Right lobe of liver (tissue), 6 donors: ENCODE results near the gene PIP5K1B. TPM values are rescaled to one million over a fixed set of nuclear protein-coding genes. Genes with fewer than 3 reads are reported as not detected.

Experiments used
- ATAC-seq, 4 donors: fragments of 200-7000 bp; cut with Tn5 transposase; one replicate each; pipeline ENCODE4 v1.9.1; 2020; ENCODE audit warnings: mild to moderate bottlenecking in 4 of 4, moderate library complexity in 4 of 4
- DNase-seq, 3 donors: peaks; one replicate each; pipeline ENCODE4 v3.0.0-alpha.2; 2020
- H3K27ac ChIP-seq, 3 donors: fragments of 200-600 bp; one replicate each; pipeline ENCODE4 v1.8.0; 2022
- H3K27me3 ChIP-seq, 2 donors: fragments of 200-600 bp; one replicate each; pipeline ENCODE4 v1.8.0; 2022
- H3K36me3 ChIP-seq, 4 donors: fragments of 200-600 bp; sonication (generic) in 1 of 4; one replicate each; pipeline versions ENCODE4 v1.5.1 to v1.8.0; 2017 to 2022; ENCODE audit warnings: control low read depth in 1 of 4
- H3K4me1 ChIP-seq, 4 donors: fragments of 200-600 bp; sonication (generic) in 1 of 4; one replicate each; pipeline versions ENCODE4 v1.5.1 to v1.8.0; 2017 to 2022; ENCODE audit warnings: control low read depth in 1 of 4
- H3K4me3 ChIP-seq, 3 donors: fragments of 200-600 bp; one replicate each; pipeline ENCODE4 v1.8.0; 2022
- H3K9me3 ChIP-seq, 4 donors: fragments of 200-600 bp; sonication (generic) in 1 of 4; one replicate each; pipeline versions ENCODE4 v1.5.1 to v1.8.0; 2017 to 2022; ENCODE audit warnings: control low read depth in 1 of 4
- POLR2A ChIP-seq: fragments of 450-650 bp; IDR thresholded peaks from one replicate; pipeline ENCODE4 v1.6.1; 2017; ENCODE audit warnings: antibody characterized with exemption, mild to moderate bottlenecking
- WGBS: methylation state at CpG from one replicate; pipeline ENCODE4 v1.1.6; 2018; ENCODE audit warnings: low coverage, low lambda C conversion rate; ENCODE audit not compliant: insufficient coverage; ENCODE audit errors: missing lambda C conversion rate; 5-methylcytosine and 5-hydroxymethylcytosine counted together
- intact Hi-C, 2 donors: fragments of 100-400 bp; cut with DNase I; formaldehyde crosslinking; loops; one replicate each; pipeline versions ENCODE4 v1.11.2 to v1.14.1; 2022
- total RNA-seq, 6 experiments: library from RNA; depleted of rRNA in 2 of 6; stranded (reverse); fragments of >200 nt in 2 of 6; fragmentation: NEBNext Ultra II Directional in 3 of 6; extraction: Animal tissue kit (Norgen Biotek cat#: 25700) in 3 of 6; gene quantifications; one replicate each; pipeline versions ENCODE4 v1.1.0 to v1.2.4, GENCODE V29; 2016 to 2023
- TF ChIP-seq, protein P1 (sequence below), 4 donors: fragments of 200-600 bp in 3 of 4; fragments of 450-650 bp in 1 of 4; IDR thresholded peaks; one replicate each; pipeline versions ENCODE4 v1.5.1 to v1.8.0; 2016 to 2022; ENCODE audit warnings: antibody characterized with exemption in 4 of 4, mild to moderate bottlenecking in 2 of 4
- donor health status: DM: no; HTN: yes; CAD: no.
- donor health status: DM: no; HTN: no; CAD: no.
- donor health status: DM: no; HTN: no; CAD: no.
- donor health status: DM: no; HTN: yes; CAD: no.
- donor health status: DM: no; HTN: yes; CAD: no.

Gene PIP5K1B
- total RNA-seq, 6 experiments from 2014 or later = 0.27 to 0.71 TPM; not detected in 4

DNA sequence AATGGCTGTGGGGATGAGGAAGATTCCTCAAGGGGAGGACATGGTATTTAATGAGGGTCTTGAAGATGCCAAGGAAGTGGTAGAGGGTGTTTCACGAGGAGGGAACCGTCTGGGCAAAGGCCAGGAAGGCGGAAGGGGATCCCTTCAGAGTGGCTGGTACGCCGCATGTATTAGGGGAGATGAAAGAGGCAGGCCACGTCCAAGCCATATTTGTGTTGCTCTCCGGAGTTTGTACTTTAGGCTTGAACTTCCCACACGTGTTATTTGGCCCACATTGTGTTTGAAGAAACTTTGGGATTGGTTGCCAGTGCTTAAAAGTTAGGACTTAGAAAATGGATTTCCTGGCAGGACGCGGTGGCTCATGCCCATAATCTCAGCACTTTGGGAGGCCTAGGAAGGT, 331.8 kb downstream of the PIP5K1B start:
- H3K4me1 ChIP-seq = peaks cover 0 to 9% (median 2%) of the 10 kb centered on the region in 4 donors
- TF ChIP-seq, protein P1, sequence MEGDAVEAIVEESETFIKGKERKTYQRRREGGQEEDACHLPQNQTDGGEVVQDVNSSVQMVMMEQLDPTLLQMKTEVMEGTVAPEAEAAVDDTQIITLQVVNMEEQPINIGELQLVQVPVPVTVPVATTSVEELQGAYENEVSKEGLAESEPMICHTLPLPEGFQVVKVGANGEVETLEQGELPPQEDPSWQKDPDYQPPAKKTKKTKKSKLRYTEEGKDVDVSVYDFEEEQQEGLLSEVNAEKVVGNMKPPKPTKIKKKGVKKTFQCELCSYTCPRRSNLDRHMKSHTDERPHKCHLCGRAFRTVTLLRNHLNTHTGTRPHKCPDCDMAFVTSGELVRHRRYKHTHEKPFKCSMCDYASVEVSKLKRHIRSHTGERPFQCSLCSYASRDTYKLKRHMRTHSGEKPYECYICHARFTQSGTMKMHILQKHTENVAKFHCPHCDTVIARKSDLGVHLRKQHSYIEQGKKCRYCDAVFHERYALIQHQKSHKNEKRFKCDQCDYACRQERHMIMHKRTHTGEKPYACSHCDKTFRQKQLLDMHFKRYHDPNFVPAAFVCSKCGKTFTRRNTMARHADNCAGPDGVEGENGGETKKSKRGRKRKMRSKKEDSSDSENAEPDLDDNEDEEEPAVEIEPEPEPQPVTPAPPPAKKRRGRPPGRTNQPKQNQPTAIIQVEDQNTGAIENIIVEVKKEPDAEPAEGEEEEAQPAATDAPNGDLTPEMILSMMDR (IDR thresholded peaks at IDR 0.05) = no peak
- peak; percentile 53 for TF ChIP-seq POLR2A
- intact Hi-C loops = no loop called here
- 24% methylated on average over 9 of the region's 10 CpGs for WGBS
- H3K4me3 ChIP-seq = peak overlapping the region; percentile 79 to 89 (median 79)
- peak; percentile 39 to 80 (median 62) for ATAC-seq
- no peaks in the 10 kb centered on the region for H3K27me3 ChIP-seq
- H3K27ac ChIP-seq = peak overlapping the region; percentile 77 to 89 (median 81)
- H3K36me3 ChIP-seq = no peaks in the 10 kb centered on the region
- H3K9me3 ChIP-seq = no peaks in the 10 kb centered on the region
- peak in 1 of 3 donors; percentile 70 for DNase-seq

DNA sequence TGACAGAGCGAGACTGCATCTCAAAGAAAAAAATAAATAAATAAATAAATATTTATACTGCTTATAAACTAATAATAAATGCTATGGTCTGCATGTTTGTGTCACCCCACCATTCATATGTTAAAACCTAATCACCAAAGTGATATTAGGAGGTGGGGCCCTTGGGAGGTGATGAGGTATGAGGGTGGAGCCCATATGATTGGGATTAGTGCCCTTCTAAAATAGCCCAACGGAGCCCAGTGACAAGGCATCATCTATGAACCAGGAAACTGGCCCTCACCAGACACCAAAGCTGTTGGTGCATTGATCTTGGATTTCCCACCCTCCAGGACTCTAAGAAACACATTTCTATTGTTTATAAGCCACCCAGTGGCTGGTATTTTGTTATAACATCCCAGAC, 335.6 kb downstream of the PIP5K1B start:
- Histone ChIP-seq H3K27me3 (no peaks in the 10 kb centered on the region), H3K27ac (no peak overlapping the region), H3K4me1 (peaks cover 0 to 8% (median 0%) of the 10 kb centered on the region in 4 donors), H3K4me3 (no peak overlapping the region), H3K9me3 (no peaks in the 10 kb centered on the region), H3K36me3 (no peaks in the 10 kb centered on the region)
- intact Hi-C loops = no loop called here
- no peak for DNase-seq
- no peak for TF ChIP-seq POLR2A
- TF ChIP-seq, protein P1 (IDR thresholded peaks at IDR 0.05) = no peak
- no peak for ATAC-seq
- 92% methylated on average over 2 of the region's 2 CpGs for WGBS

DNA sequence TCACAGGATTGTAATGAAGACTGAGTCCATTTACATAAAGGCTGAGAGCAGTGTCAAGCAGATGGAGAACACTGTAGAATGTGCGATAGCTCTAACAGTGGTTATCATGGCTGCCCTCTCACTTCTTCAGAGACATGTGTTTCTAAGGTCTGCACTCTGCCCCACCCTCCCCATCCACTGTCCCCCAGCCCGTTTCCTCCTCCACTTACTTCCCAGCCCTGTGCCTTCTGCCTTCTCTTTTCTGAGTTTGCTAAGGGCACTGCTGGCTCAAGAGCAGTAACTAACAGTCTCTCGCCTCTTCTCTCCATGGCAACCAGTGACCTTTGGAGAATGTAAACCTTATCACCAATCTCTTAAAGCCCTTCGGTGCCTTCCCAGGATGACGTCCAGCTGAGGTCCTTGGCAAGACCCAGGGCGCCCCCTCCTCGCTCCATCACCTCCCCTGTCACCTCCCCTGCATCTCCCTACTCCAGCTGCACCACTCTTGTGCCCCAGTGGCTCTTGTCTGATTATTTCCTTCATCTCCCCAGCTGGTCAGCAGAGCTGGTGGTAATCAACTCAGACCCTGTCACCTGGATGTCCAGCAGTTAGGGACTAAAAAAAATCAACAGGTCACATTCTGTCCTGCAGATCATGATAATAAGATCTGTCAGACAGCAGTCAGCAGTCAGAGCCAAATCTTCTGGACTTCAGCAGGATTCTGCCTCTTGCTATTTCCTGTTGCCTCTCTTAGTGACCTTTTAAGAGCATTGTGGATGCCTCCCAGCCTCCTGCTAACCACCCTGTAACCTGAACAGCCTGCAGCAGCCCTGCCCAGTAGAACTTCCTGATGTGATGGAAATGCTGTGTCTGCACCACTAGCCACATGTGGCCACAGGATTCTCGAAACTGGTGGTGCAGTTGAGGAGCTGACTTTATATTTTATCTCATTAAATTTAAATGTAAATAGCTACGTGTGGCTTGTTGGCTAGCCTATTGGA, 339.5 kb downstream of the PIP5K1B start:
- Histone ChIP-seq H3K4me1 (peaks cover 0 to 8% (median 3%) of the 10 kb centered on the region in 4 donors), H3K4me3 (no peak overlapping the region), H3K27ac (no peak overlapping the region), H3K9me3 (no peaks in the 10 kb centered on the region), H3K36me3 (peaks cover 0 to 18% (median 9%) of the 10 kb centered on the region in 4 donors), H3K27me3 (no peaks in the 10 kb centered on the region)
- intact Hi-C loops = no loop called here
- ATAC-seq (peak; percentile 42 to 69 (median 48)), DNase-seq (no peak)
- no peak for TF ChIP-seq POLR2A
- TF ChIP-seq, protein P1 (IDR thresholded peaks at IDR 0.05) = no peak
- WGBS = 49% methylated on average over 8 of the region's 9 CpGs

DNA sequence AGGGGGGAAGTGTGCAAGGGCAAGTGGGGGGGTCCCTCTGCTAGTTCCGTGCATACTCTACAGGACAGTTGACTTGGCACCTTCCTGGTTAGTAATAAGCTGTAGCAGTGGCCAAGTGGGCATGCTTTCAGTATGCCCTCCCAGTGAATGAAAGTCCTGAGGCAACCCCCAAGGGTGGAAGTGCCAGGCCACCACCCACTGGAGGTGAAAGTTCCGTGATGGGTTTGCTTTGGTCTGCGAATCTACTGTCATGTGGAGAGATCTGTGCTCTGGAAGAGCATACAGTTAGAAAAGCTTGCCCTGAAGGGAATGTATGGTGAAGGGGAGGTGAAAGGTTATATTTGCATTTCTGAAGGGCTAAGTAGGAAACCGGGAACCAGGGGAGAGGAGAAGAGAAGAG, 340.8 kb downstream of the PIP5K1B start:
- DNase-seq (no peak), ATAC-seq (peak; percentile 16 to 56 (median 29))
- Histone ChIP-seq H3K36me3 (peaks cover 0 to 18% (median 9%) of the 10 kb centered on the region in 4 donors), H3K4me1 (peaks cover 0 to 8% (median 3%) of the 10 kb centered on the region in 4 donors), H3K4me3 (no peak overlapping the region), H3K27me3 (no peaks in the 10 kb centered on the region), H3K9me3 (no peaks in the 10 kb centered on the region), H3K27ac (no peak overlapping the region)
- intact Hi-C loops = no loop called here
- TF ChIP-seq, protein P1 (IDR thresholded peaks at IDR 0.05) = no peak
- TF ChIP-seq POLR2A = no peak
- 27% methylated on average over 4 of the region's 4 CpGs for WGBS
